PC-9 (cell line): Measurements from ENCODE around the gene MEAF6. TPM values are rescaled to one million over a fixed set of nuclear protein-coding genes. Genes with fewer than 3 reads are reported as not detected.

ENCODE experiments used
- BruUV-seq: library from RNA; stranded (reverse); fragments of 400-500 nt; replicated peaks from 2 replicates; lab custom pipeline; 2021; lab: Mats Ljungman, UMichigan
- CTCF ChIA-PET: fragments of 300-600 bp; sonication (Branson Sonifier 250); formaldehyde crosslinking; loops from one replicate; lab custom pipeline; 2022; ENCODE audit warnings: antibody characterized with exemption; lab: Charles Lee
- POLR2A ChIA-PET: fragments of 300-600 bp; sonication (Branson Sonifier 250); formaldehyde crosslinking; loops from one replicate; lab custom pipeline; 2022; ENCODE audit warnings: antibody characterized with exemption; ENCODE audit not compliant: unreplicated experiment; lab: Charles Lee
- DNase-seq, 2 experiments: peaks; one replicate each; pipeline versions ENCODE4 v3.0.0 to v3.0.0-alpha.2; 2015 to 2022; ENCODE audit warnings: mixed read lengths in 1 of 2
- H2AFZ ChIP-seq: fragments of 200-600 bp; sonication (generic); 2 replicates; pipeline ENCODE4 v1.8.1; 2017; ENCODE audit warnings: antibody characterized with exemption
- H3F3A ChIP-seq: fragments of 200-600 bp; sonication (generic); 2 replicates; pipeline ENCODE4 v1.8.1; 2017; ENCODE audit warnings: antibody characterized with exemption, mild to moderate bottlenecking, low read depth; ENCODE audit not compliant: insufficient read depth
- H3K27ac ChIP-seq: fragments of 200-600 bp; sonication (generic); 2 replicates; pipeline ENCODE4 v1.6.1; 2016; ENCODE audit warnings: mixed run types
- H3K27me3 ChIP-seq: fragments of 200-600 bp; sonication (generic); 2 replicates; pipeline ENCODE4 v1.6.1; 2016; ENCODE audit warnings: low read depth, mixed run types; ENCODE audit not compliant: insufficient read depth
- H3K36me3 ChIP-seq: fragments of 200-600 bp; sonication (generic); 2 replicates; pipeline ENCODE4 v1.6.1; 2016; ENCODE audit warnings: low read depth, mixed run types
- H3K4me1 ChIP-seq: fragments of 200-600 bp; sonication (generic); replicated peaks from 2 replicates; pipeline ENCODE4 v1.6.1; 2016; ENCODE audit warnings: mixed run types; ENCODE audit not compliant: insufficient read depth
- H3K4me2 ChIP-seq: fragments of 200-600 bp; sonication (generic); 2 replicates; pipeline ENCODE4 v1.6.1; 2017; ENCODE audit warnings: mixed run types
- H3K4me3 ChIP-seq: fragments of 200-600 bp; sonication (generic); 2 replicates; pipeline ENCODE4 v1.6.1; 2016; ENCODE audit warnings: mixed run types
- H3K79me2 ChIP-seq: fragments of 200-600 bp; sonication (generic); 2 replicates; pipeline ENCODE4 v1.6.1; 2017; ENCODE audit warnings: low read depth, mixed run types
- H3K9me2 ChIP-seq: fragments of 200-600 bp; sonication (generic); 2 replicates; pipeline ENCODE4 v1.8.1; 2017; ENCODE audit warnings: mild to moderate bottlenecking; ENCODE audit not compliant: insufficient read depth
- H3K9me3 ChIP-seq: fragments of 200-600 bp; sonication (generic); 2 replicates; pipeline ENCODE4 v1.8.1; 2016; ENCODE audit warnings: low read depth; ENCODE audit not compliant: insufficient read depth
- H4K20me1 ChIP-seq: fragments of 200-600 bp; sonication (generic); 2 replicates; pipeline ENCODE4 v1.8.1; 2017; ENCODE audit not compliant: insufficient read depth
- CTCF ChIP-seq: fragments of 200-600 bp; sonication (generic); conservative IDR thresholded peaks from 2 replicates; pipeline ENCODE4 v1.6.1; 2017; ENCODE audit warnings: mixed run types, antibody characterized with exemption, mild to moderate bottlenecking, moderate library complexity
- EZH2 ChIP-seq: fragments of 200-600 bp; sonication (generic); IDR thresholded peaks from 2 replicates; pipeline ENCODE4 v1.8.0; 2017; ENCODE audit warnings: antibody characterized with exemption, low read depth
- intact Hi-C: fragments of 100-400 bp; cut with micrococcal nuclease; formaldehyde crosslinking; loops from one replicate; pipeline ENCODE4 v1.10.0; 2022; ENCODE audit not compliant: unreplicated experiment
- total RNA-seq: library from RNA; stranded (reverse); gene quantifications from 2 replicates; pipeline ENCODE4 v1.2.3, GENCODE V29; 2021

The MEAF6 gene
- total RNA-seq, 1 experiment from 2014 or later, result 72.3 TPM

- no peaks in the 10 kb centered on the region for H3K27me3 ChIP-seq
- no peaks in the 10 kb centered on the region for H3K79me2 ChIP-seq
- H3K36me3 ChIP-seq, result no peaks in the 10 kb centered on the region
- BruUV-seq, result no TSS peak
- intact Hi-C loops, result no loop called here
- H2AFZ ChIP-seq, result no peak overlapping the region
- H4K20me1 ChIP-seq, result no peaks in the 10 kb centered on the region
- no peak for TF ChIP-seq CTCF
- TF ChIP-seq EZH2, result no peak
- H3K9me3 ChIP-seq, result no peaks in the 10 kb centered on the region
- ChIA-PET POLR2A (interaction anchor here (0.5 kb wide), 1 partner anchor 467 kb away, joined by 7 read pairs; no protein-coding TSS in a partner anchor), CTCF (no interaction called here)
- no peak overlapping the region for H3K4me2 ChIP-seq
- 0 out of 2 replicates have a peak, but pooled peaks cover 13% of the 10 kb centered on the region for H3F3A ChIP-seq
- H3K4me3 ChIP-seq, result no peak overlapping the region
- H3K27ac ChIP-seq, result no peak overlapping the region
- H3K9me2 ChIP-seq, result no peaks in the 10 kb centered on the region
- peaks cover 7% of the 10 kb centered on the region; the same call in 1 of the 2 replicates for H3K4me1 ChIP-seq
- DNase-seq, result no peak
Observed at GRCh38 chr1:37464443-37464842, 50.1 kb downstream of the MEAF6 start.

GRCh38 chr1:37461698-37462436, 52.7 kb downstream of the MEAF6 start:
- DNase-seq, result no peak
- H3K27me3 ChIP-seq, result no peaks in the 10 kb centered on the region
- intact Hi-C loops, result no loop called here
- POLR2A ChIA-PET, result no interaction called here
- H3K36me3 ChIP-seq, result no peaks in the 10 kb centered on the region
- CTCF ChIA-PET, result no interaction called here
- H3K9me3 ChIP-seq, result no peaks in the 10 kb centered on the region
- no peaks in the 10 kb centered on the region for H3K79me2 ChIP-seq
- no peak overlapping the region for H3K4me2 ChIP-seq
- H3K4me1 ChIP-seq, result peaks cover 7% of the 10 kb centered on the region; the same call in 1 of the 2 replicates
- H2AFZ ChIP-seq, result no peak overlapping the region
- H4K20me1 ChIP-seq, result no peaks in the 10 kb centered on the region
- no peaks in the 10 kb centered on the region for H3K9me2 ChIP-seq
- BruUV-seq, result no TSS peak
- no peak for TF ChIP-seq CTCF
- TF ChIP-seq EZH2, result no peak
- H3K27ac ChIP-seq, result no peak overlapping the region
- H3K4me3 ChIP-seq, result no peak overlapping the region
- peaks cover 17% of the 10 kb centered on the region; the same call in 1 of the 2 replicates for H3F3A ChIP-seq

GRCh38 chr1:37458551-37458950, 56.0 kb downstream of the MEAF6 start:
- no peaks in the 10 kb centered on the region for H3K79me2 ChIP-seq
- no peaks in the 10 kb centered on the region for H3K9me3 ChIP-seq
- H3K27ac ChIP-seq, result no peak overlapping the region
- TF ChIP-seq CTCF (no peak; the same call in 1 of the 2 replicates), EZH2 (no peak)
- no peak overlapping the region for H3K4me3 ChIP-seq
- no peak overlapping the region for H3K4me2 ChIP-seq
- H3K9me2 ChIP-seq, result no peaks in the 10 kb centered on the region
- no peaks in the 10 kb centered on the region for H4K20me1 ChIP-seq
- H3K36me3 ChIP-seq, result no peaks in the 10 kb centered on the region
- peaks cover 19% of the 10 kb centered on the region; the same call in 1 of the 2 replicates for H3F3A ChIP-seq
- no peaks in the 10 kb centered on the region for H3K27me3 ChIP-seq
- H3K4me1 ChIP-seq, result peaks cover 8% of the 10 kb centered on the region
- H2AFZ ChIP-seq, result no peak overlapping the region
- intact Hi-C loops, result loop anchor here (5.0 kb wide), 1 partner anchor 104 kb away; no protein-coding TSS in a partner anchor
- ChIA-PET CTCF (interaction anchor here (0.6 to 3.6 kb wide), 8 partner anchors 12 to 1104 kb away, joined by 3 to 21 read pairs (median 4); no protein-coding TSS in a partner anchor), POLR2A (interaction anchor here (0.6 to 0.9 kb wide), 2 partner anchors 16 to 233 kb away, joined by 4 to 9 read pairs; no protein-coding TSS in a partner anchor)
- no TSS peak for BruUV-seq
- no peak for DNase-seq
